Activated T-cell treated with anti-CD3 and anti-CD28 coated beads, Interleukin-2, amount 50 U/mL, for 1 hour (primary cell): ENCODE data around the gene NATD1.

Experiments used
- DNase-seq: peaks from one replicate; pipeline ENCODE4 v3.0.0-alpha.2; 2020

The NATD1 gene

DNA sequence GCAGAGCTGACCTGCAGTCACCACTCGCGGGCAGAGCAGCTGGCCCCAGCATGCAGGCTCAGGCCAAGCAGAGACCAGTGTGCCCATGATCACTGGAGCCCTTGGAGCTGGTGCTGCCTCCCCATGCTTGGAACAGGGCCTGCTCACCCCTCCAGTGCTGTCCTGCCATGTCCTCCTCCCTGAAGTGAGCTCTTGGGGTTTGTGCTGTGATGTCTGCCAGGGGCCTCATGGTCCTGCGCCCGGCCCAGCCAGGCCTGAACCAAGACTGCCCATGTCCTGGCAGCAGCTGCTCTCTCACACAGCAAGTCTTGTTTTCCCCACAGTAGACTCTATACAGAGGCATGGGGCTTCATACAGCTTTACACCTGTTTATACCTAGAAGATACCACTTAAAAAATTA lies 63.8 kb downstream of the NATD1 start:
- DNase-seq: no peak
